Lung microvascular endothelial cell (primary cell): Measurements from ENCODE around the gene AP2A1. TPM values are rescaled to one million over a fixed set of nuclear protein-coding genes. Genes with fewer than 3 reads are reported as not detected.

Experiments
- DNase-seq, 2 donors: peaks; one replicate each; pipeline versions ENCODE4 v3.0.0 to v3.0.0-alpha.2; 2010; ENCODE audit warnings: low read depth in 2 of 2
- total RNA-seq: library from RNA; depleted of rRNA; stranded (reverse); fragments of >200 nt; gene quantifications from 2 replicates; pipeline ENCODE4 v1.2.1, GENCODE V29; 2014

Gene AP2A1
- total RNA-seq, 1 donor from 2014 or later = 37.1 TPM

DNA sequence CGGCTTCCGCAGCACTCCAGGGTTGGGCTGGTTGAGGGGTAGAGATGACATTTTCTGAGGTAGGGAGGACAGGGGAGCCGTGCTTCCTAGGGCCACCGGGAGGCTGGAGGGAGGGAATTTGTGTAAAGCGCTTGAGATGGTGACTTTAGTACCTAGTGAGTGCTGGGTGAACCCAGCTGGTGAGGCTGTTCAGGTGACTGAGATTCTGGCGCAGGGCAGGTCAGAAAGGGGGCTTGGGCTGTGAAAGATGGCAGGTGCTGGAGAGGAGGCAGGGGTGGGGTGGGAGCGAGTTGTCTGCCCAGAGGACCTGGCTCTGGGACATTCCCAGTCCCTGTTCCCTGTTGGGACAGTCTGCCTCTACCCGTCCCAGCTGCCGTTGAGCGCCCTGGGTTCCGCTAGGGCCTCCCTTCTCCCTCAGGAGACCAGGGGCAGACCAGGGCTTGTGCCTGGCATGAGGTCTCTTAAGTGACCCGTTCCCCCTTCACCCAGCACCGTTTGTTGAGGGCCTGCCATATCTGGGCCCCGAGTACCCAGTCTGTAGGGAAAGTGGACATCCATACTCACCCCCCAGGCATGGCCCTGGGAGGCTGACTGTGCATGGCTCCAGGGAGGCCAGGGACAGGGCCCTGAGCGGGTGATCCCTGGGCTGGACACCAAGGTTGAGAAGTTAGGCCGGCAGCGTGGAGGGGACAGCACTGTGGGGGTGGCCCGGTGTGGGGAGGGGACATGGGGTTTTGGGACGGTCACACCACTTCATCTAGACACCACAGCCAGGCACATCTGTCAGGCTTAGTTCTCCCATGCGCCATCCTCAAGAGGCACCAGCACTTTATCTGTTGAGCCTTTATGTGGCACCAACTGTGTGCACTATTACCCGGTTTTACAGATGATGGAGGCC, 89.1 kb downstream of the AP2A1 start:
- no peak for DNase-seq

DNA sequence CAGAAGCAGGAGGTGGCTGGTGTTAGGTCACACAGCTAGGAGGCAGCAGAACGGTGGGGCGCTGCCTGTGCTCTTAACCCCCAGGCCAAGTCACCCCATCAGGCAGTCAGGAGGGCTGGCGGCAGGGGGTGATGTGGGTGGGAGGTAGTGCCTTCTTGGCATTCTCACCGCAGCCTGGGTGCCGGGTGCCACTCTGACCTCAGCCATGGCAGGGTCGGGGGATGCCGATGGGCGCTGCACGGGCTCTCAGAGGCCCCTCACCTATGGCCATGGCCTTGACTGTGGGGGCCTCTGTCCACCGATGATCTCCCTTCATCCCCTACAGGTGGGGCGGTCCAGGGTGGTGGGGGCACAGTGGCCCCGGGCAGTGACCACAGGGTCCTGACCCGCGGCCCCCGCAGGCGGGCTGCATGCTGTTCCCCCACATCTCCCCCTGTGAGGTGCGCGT, 89.8 kb downstream of the AP2A1 start:
- no peak for DNase-seq

Other genes starting within 250 kb of the AP2A1 start
- gene RCN3, start 239.0 kb upstream of the AP2A1 start, total RNA-seq = 6.3 and 13.3 TPM in 2 replicates
- 87.6 and 105 TPM in 2 replicates for gene NOSIP, start 186.4 kb upstream of the AP2A1 start, total RNA-seq
- gene PRRG2, start 185.7 kb upstream of the AP2A1 start, total RNA-seq = 4.6 and 12.5 TPM in 2 replicates
- 1.1 and 2.0 TPM in 2 replicates for gene PRR12, start 175.8 kb upstream of the AP2A1 start, total RNA-seq
- 18.1 and 18.3 TPM in 2 replicates for gene RRAS, start 126.9 kb upstream of the AP2A1 start, total RNA-seq
- 5.0 and 6.3 TPM in 2 replicates for gene SCAF1, start 124.8 kb upstream of the AP2A1 start, total RNA-seq
- 26.8 and 43.1 TPM in 2 replicates for gene IRF3, start 101.1 kb upstream of the AP2A1 start, total RNA-seq
- 3.4 and 4.8 TPM in 2 replicates for gene BCL2L12, start 101.1 kb upstream of the AP2A1 start, total RNA-seq
- gene PRMT1, start 89.7 kb upstream of the AP2A1 start, total RNA-seq = 257 and 308 TPM in 2 replicates
- 0.22 and 0.40 TPM in 2 replicates for gene ADM5, start 77.4 kb upstream of the AP2A1 start, total RNA-seq
- gene CPT1C, start 75.9 kb upstream of the AP2A1 start, total RNA-seq = 14.1 and 14.4 TPM in 2 replicates
- gene TSKS, start 3.7 kb upstream of the AP2A1 start, total RNA-seq = under 0.01 TPM in 2 replicates
- gene FUZ, start 46.3 kb downstream of the AP2A1 start, total RNA-seq = 11.6 and 14.3 TPM in 2 replicates
- gene MED25, start 51.3 kb downstream of the AP2A1 start, total RNA-seq = 7.6 and 9.9 TPM in 2 replicates
- gene PTOV1, start 84.2 kb downstream of the AP2A1 start, total RNA-seq = 42.1 and 49.6 TPM in 2 replicates
- gene PNKP, start 100.6 kb downstream of the AP2A1 start, total RNA-seq = 25.5 and 27.4 TPM in 2 replicates
- 5.7 and 8.1 TPM in 2 replicates for gene AKT1S1, start 110.4 kb downstream of the AP2A1 start, total RNA-seq
- gene TBC1D17, start 110.7 kb downstream of the AP2A1 start, total RNA-seq = 6.1 and 8.3 TPM in 2 replicates
- gene IL4I1, start 129.9 kb downstream of the AP2A1 start, total RNA-seq = 0.40 and 1.7 TPM in 2 replicates
- gene ATF5, start 162.2 kb downstream of the AP2A1 start, total RNA-seq = 2.4 and 3.4 TPM in 2 replicates
- 14.4 and 18.1 TPM in 2 replicates for gene NUP62, start 162.5 kb downstream of the AP2A1 start, total RNA-seq
- gene SIGLEC11, start 194.2 kb downstream of the AP2A1 start, total RNA-seq = not detected in 2 replicates